Parathyroid adenoma (tissue), 2 donors: ENCODE data around the gene TIMM23.

Source experiments
- H2AFZ ChIP-seq: fragments of 300-600 bp; sonication (generic); one replicate; pipeline ENCODE4 v1.7.0; 2017; ENCODE audit warnings: antibody characterized with exemption, mild to moderate bottlenecking
- H3K27ac ChIP-seq: fragments of 300-600 bp; sonication (generic); one replicate; pipeline ENCODE4 v1.7.0; 2017
- H3K27me3 ChIP-seq: fragments of 300-600 bp; sonication (generic); one replicate; pipeline ENCODE4 v1.7.0; 2017; ENCODE audit warnings: low read length; ENCODE audit not compliant: control insufficient read depth, insufficient read depth
- H3K36me3 ChIP-seq: fragments of 300-600 bp; sonication (generic); one replicate; pipeline ENCODE4 v1.7.0; 2017; ENCODE audit warnings: low read length; ENCODE audit not compliant: control insufficient read depth, insufficient read depth
- H3K4me1 ChIP-seq: fragments of 300-600 bp; sonication (generic); one replicate; pipeline ENCODE4 v1.7.0; 2017; ENCODE audit warnings: control low read depth
- H3K4me2 ChIP-seq: fragments of 300-600 bp; sonication (generic); one replicate; pipeline ENCODE4 v1.7.0; 2017; ENCODE audit warnings: low read length
- H3K4me3 ChIP-seq: fragments of 300-600 bp; sonication (generic); one replicate; pipeline ENCODE4 v1.7.0; 2017; ENCODE audit warnings: low read depth, low read length
- H3K79me2 ChIP-seq: fragments of 300-600 bp; sonication (generic); one replicate; pipeline ENCODE4 v1.7.0; 2017; ENCODE audit warnings: control low read depth
- H3K9ac ChIP-seq: fragments of 300-600 bp; sonication (generic); one replicate; pipeline ENCODE4 v1.7.0; 2017; ENCODE audit warnings: mild to moderate bottlenecking
- H3K9me3 ChIP-seq: fragments of 300-600 bp; sonication (generic); one replicate; pipeline ENCODE4 v1.7.0; 2017; ENCODE audit warnings: low read length; ENCODE audit not compliant: control insufficient read depth
- CTCF ChIP-seq: fragments of 300-600 bp; sonication (generic); IDR thresholded peaks from one replicate; pipeline ENCODE4 v1.7.0; 2017; ENCODE audit warnings: antibody characterized with exemption, mild to moderate bottlenecking
- donor health status: primary hyperparathyroidism.

Gene TIMM23

GRCh38 chr10:46022978-46023702, 50.9 kb downstream of the TIMM23 start:
- Histone ChIP-seq H3K9ac (no peak overlapping the region), H3K79me2 (peaks cover 69% of the 10 kb centered on the region), H3K4me1 (peaks cover 28% of the 10 kb centered on the region), H3K9me3 (no peaks in the 10 kb centered on the region), H3K4me3 (peak overlapping the region; percentile 36), H3K27me3 (no peaks in the 10 kb centered on the region), H3K4me2 (peak overlapping the region; percentile 62), H2AFZ (peak overlapping the region; percentile 25), H3K36me3 (no peaks in the 10 kb centered on the region), H3K27ac (peak overlapping the region; percentile 2)
- no peak for TF ChIP-seq CTCF

- no peaks in the 10 kb centered on the region for H3K27me3 ChIP-seq
- no peak overlapping the region for H3K4me3 ChIP-seq
- TF ChIP-seq CTCF: no peak
- no peak overlapping the region for H2AFZ ChIP-seq
- no peaks in the 10 kb centered on the region for H3K9me3 ChIP-seq
- H3K9ac ChIP-seq: no peak overlapping the region
- no peak overlapping the region for H3K27ac ChIP-seq
- H3K79me2 ChIP-seq: peaks cover 72% of the 10 kb centered on the region
- no peak overlapping the region for H3K4me2 ChIP-seq
- no peaks in the 10 kb centered on the region for H3K36me3 ChIP-seq
- H3K4me1 ChIP-seq: peaks cover 28% of the 10 kb centered on the region
Measured at GRCh38 chr10:46024948-46025347, 52.7 kb downstream of the TIMM23 start.

- no peaks in the 10 kb centered on the region for H3K9me3 ChIP-seq
- no peak for TF ChIP-seq CTCF
- no peaks in the 10 kb centered on the region for H3K27me3 ChIP-seq
- H2AFZ ChIP-seq: no peak overlapping the region
- H3K36me3 ChIP-seq: no peaks in the 10 kb centered on the region
- H3K27ac ChIP-seq: no peak overlapping the region
- no peak overlapping the region for H3K4me2 ChIP-seq
- H3K9ac ChIP-seq: no peak overlapping the region
- no peak overlapping the region for H3K4me3 ChIP-seq
- peaks cover 70% of the 10 kb centered on the region for H3K79me2 ChIP-seq
- peaks cover 23% of the 10 kb centered on the region for H3K4me1 ChIP-seq
Measured at GRCh38 chr10:46025406-46025805, 53.1 kb downstream of the TIMM23 start.

- H3K36me3 ChIP-seq: no peaks in the 10 kb centered on the region
Measured at GRCh38 chr10:46026106-46026505, 53.8 kb downstream of the TIMM23 start.

More at GRCh38 chr10:46026106-46026505, 53.8 kb downstream of the TIMM23 start:
- H3K27ac ChIP-seq: no peak overlapping the region
- peaks cover 21% of the 10 kb centered on the region for H3K4me1 ChIP-seq
- H3K27me3 ChIP-seq: no peaks in the 10 kb centered on the region
- no peak overlapping the region for H3K4me3 ChIP-seq
- no peak overlapping the region for H3K4me2 ChIP-seq
- H2AFZ ChIP-seq: no peak overlapping the region
- TF ChIP-seq CTCF: no peak
- no peaks in the 10 kb centered on the region for H3K9me3 ChIP-seq
- H3K79me2 ChIP-seq: peaks cover 70% of the 10 kb centered on the region
- no peak overlapping the region for H3K9ac ChIP-seq
